Heart left ventricle (tissue), 13 donors: ENCODE data around the gene LIN7C.

Source experiments
- POLR2A ChIP-seq, 2 donors: fragments of 450-650 bp; IDR thresholded peaks; one replicate each; pipeline ENCODE4 v1.6.1; 2017; ENCODE audit warnings: antibody characterized with exemption in 2 of 2, mild to moderate bottlenecking in 2 of 2, moderate library complexity in 2 of 2
- TF ChIP-seq, protein P1 (sequence below), 12 donors: fragments of 200-600 bp; sonication (generic) in 4 of 12; IDR thresholded peaks; one replicate each; pipeline versions ENCODE4 v1.5.0 to v1.8.0; 2018 to 2022; ENCODE audit warnings: antibody characterized with exemption in 12 of 12, mild to moderate bottlenecking in 5 of 12
- donor health status: ischemic (EF 13 %, LVEDD 7.1; RV severe dilation, severe dysfunction).
- donor health status: DM: no; HTN: yes; CAD: no.
- donor health status: DM: no; HTN: no; CAD: no.
- donor health status: ischemic (EF 25% LVEDD 6.9; RV normal size, moderate dysfunction).
- donor health status: ischemic (EF 25% LVEDD 5.7; RV mildly dilated, moderate dysfunction).
- donor health status: ischemic (EF 35%, LVEDD 5.7; RV mildly dilated, moderate dysfunction).
- donor health status: nonischemic (EF 11% LVEDD 7.7; RV severe dilation, severe dysfunction).
- donor health status: DM: yes; HTN: yes; CAD: no.
- donor health status: PGD.
- donor health status: ischemic (EF 29% LVEDD 5.4; RV normal size, mild dysfunction).
- donor health status: nonischemic (EF 23%, LVEDD 6.1; RV moderate dilation, normal function).

DNA sequence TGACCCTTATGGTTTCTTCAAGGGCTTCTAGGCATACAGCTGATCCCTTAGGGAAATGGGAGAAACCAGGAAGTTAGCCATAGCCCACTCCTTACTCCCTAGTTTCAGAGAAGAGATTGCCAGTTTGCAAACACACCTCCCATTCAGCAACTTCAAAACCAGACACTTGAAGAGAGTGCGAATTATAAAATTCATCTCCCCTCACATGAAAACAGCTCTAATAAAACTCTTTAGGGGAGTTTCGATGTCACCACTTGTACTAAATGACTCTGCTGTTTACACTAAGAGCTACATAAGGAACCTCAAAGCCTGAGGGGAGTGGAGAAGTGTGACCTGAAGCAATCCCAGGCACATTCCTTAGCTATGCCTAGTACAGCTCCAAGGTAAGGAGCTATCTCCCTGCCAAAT, 42.3 kb downstream of the LIN7C start:
- TF ChIP-seq, protein P1, sequence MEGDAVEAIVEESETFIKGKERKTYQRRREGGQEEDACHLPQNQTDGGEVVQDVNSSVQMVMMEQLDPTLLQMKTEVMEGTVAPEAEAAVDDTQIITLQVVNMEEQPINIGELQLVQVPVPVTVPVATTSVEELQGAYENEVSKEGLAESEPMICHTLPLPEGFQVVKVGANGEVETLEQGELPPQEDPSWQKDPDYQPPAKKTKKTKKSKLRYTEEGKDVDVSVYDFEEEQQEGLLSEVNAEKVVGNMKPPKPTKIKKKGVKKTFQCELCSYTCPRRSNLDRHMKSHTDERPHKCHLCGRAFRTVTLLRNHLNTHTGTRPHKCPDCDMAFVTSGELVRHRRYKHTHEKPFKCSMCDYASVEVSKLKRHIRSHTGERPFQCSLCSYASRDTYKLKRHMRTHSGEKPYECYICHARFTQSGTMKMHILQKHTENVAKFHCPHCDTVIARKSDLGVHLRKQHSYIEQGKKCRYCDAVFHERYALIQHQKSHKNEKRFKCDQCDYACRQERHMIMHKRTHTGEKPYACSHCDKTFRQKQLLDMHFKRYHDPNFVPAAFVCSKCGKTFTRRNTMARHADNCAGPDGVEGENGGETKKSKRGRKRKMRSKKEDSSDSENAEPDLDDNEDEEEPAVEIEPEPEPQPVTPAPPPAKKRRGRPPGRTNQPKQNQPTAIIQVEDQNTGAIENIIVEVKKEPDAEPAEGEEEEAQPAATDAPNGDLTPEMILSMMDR (IDR thresholded peaks at IDR 0.05) = no peak
- no peak for TF ChIP-seq POLR2A (IDR thresholded peaks at IDR 0.05)
